GM19328 (cell line): ENCODE measurements around the gene PRSS8.
"Not testable (repeated sequence)": the region's sequence is repeated elsewhere in the genome, so short reads cannot be mapped to it uniquely, and the experiment has no call there.

Source experiments
- ATAC-seq: cut with Tn5 transposase; IDR thresholded peaks from one replicate; pipeline ENCODE4 v1.9.1; 2021; ENCODE audit warnings: mild to moderate bottlenecking, moderate library complexity; ENCODE audit not compliant: unreplicated experiment

The PRSS8 gene

GRCh38 chr16:31145398-31145990 is 10.0 kb upstream of the PRSS8 start:
- ATAC-seq = no peak

DNA sequence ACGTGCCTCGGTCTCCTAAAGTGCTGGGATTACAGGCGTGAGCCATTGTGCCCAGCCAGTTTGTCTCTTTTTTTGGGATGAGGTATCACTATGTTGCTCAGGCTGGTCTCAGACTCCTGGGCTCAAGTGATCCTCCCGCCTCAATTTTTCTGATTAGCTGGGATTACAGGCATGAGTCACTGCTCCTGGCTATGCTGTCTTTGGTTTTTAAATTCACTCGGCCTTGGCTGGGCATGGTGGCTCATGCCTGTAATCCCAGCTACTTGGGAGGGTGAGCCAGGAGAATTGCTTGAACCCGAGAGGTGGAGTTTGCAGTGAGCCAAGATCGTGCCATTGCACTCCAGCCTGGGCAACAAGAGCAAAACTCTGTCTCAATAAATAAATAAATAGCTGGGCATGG is 8.9 kb upstream of the PRSS8 start:
- not testable (repeated sequence) for ATAC-seq

DNA sequence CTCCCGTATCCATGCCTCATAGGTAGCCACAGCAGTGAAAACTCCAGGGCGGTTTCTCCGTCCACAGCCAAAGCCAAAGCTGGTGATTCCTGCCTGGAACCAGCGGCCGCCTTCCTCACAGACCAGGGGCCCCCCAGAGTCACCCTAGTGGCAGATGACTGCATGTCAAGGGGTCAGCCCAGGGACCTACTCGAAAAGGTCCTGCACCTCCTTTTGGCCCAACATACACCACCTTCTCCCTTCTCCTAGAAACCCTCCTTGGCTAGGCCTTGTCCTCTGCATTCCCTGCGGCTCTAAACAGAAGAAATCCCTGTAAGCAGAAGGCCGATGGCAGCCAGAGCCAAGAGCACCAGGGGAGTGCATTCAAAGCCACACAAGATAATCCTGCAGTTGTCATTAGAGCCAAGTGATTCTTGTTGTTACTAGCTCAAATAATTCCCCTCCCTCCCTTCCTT is 8.2 kb upstream of the PRSS8 start:
- ATAC-seq = no peak

GRCh38 chr16:31143011-31143693 is 7.6 kb upstream of the PRSS8 start:
- ATAC-seq = no peak

GRCh38 chr16:31142109-31143010 is 6.8 kb upstream of the PRSS8 start:
- ATAC-seq = peak; percentile 84

DNA sequence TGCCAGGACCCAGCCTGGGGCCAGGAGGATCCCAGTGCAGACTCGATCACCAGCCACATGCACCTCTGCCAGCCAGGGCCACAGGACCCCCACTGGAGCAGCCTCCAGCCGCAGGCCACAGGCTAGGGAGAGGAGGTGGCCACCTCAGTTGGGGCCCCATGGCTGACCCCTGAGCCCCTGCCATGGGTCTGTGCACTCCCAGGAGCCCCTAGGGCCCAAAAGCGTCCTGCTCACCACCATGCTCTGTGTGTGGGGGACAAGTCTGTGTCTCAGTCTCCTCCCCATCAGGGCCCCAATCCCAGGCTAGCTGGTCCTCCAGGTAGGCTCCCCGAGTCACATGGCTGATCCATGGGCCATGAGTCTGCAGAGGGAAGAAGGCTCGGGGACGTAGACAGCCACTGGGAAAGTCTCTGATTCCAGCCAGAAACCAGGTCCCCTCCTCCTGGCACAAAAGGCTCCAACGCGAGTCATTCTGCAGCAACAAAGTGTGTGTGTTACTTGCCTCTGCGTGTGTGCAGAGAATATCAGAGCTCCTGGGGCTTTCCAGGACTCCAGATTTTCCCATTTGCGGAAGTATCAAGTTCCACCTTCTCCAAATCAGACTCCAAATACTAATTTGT is 6.1 kb upstream of the PRSS8 start:
- no peak for ATAC-seq

- not testable (repeated sequence) for ATAC-seq
These were observed 5.5 kb upstream of the PRSS8 start for GRCh38 chr16:31141071-31141469.

DNA sequence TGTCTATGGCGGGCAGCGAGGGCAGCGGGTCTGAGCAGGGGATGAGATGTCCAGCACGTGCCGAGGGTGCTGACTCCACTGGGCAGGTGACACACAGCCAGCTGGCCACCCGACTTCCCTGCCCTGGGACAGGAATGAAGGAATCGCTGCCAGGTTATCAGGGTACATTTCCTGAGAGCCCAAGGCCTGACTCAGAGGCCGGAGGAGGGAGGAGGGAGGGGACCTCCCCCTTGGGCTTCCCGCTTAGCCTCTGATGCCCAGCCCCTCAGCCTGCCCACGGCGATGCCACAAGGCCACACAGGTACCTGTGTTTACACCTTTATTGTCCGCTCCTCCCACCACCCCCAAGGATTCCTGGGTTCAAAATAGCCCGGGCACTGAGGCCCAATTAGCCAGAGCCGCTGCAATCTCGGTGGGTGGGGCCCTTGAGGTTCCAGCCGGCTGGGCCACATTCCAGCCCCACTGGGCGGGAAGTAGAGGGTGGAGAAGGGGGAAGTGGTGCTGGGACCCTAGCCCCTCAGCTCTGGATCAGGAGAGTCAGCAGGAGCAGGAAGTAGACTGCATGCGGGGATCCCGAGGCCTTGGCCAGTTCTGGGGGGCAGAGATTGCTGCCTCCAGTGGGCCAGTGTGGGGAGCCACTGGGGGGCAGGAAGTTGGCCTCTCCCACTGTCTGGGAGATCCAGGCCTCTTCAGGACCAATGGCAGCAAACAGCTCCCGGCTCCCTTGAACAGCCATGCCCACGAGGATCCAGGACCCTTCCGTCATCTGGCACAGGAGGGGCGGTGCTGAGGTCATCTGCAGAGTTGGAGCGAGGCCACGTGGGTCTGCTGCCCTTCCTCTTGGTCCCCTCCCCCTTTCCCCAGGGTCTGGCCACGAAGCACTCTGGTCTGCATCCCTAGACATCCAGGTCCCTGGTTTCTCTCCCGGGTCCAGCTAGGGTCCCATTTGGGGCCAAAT is 3.4 kb upstream of the PRSS8 start:
- no peak for ATAC-seq

DNA sequence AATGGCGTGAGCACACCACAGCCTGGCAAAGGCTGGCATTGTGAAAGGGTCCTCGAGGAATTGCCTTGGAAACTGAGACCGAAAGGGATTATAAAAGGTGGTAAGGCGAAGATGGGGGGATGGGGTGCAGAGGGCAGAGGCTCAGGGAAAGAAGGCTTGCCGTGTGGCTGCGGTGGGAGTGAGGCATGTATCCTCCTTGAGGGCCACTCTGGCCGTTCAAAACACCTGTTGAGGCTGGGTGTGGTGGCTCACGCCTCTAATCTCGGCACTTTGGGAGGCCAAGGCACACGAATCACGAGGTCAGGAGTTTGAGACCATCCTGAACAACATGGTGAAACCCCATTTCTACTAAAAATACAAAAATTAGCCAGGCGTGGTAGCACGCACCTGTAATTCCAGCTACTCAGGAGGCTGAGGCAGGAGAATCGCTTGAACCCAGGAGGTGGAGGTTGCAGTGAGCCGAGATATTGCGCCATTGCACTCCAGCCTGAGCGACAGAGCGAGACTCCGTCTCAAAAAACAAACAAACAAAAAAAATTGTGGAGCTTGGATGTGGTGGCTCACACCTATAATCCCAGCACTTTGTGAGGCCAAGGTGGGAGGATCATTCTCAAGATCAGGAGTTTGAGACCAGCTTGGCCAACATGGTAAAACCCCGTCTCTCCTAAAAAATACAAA is 1.4 kb upstream of the PRSS8 start:
- not testable (repeated sequence) for ATAC-seq

- no peak for ATAC-seq
These were observed 748 bp upstream of the PRSS8 start for GRCh38 chr16:31136287-31136662.

DNA sequence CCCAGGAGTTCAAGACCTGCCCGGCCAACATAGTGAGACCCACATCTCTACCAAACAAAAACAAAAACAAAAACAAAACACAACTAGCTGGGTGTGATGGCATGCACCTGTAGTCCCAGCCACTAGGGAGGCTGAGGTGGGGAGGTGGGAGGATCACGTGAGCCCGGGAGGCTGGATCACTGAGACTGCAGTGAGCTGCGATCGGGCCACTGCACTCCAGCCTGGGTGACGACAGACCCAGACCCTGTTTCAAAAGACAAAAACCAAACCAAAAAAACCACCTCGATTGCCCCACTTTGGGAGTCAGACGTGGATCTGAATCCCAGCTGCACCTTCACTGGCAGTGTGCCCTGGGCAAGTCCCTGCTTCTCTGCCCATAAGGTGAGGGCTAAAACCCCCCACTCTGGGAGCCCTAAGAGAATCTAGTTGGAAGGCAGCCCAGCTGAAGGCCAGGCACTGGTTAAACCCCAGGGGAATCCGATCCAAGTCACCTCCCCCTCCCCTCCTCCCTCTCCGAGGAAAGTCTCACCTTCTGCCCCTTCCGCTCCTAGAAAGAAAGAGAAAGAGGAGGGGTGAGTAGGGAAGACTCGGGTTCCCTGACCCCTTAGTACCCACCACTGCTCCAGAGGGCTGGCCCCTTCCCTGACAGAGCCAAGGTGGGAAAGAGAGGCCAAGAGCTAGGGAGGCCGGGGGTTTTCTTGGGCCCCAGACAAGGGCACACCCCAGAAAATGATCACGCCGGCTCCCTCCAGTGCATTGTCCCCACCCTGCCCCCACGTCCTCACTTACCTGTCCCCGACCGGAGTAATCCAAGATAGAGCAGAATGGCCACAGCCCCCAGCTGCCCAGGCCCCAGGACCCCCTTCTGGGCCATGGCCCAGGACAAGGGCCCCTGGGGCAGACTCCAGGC is 647 bp downstream of the PRSS8 start:
- ATAC-seq = no peak

DNA sequence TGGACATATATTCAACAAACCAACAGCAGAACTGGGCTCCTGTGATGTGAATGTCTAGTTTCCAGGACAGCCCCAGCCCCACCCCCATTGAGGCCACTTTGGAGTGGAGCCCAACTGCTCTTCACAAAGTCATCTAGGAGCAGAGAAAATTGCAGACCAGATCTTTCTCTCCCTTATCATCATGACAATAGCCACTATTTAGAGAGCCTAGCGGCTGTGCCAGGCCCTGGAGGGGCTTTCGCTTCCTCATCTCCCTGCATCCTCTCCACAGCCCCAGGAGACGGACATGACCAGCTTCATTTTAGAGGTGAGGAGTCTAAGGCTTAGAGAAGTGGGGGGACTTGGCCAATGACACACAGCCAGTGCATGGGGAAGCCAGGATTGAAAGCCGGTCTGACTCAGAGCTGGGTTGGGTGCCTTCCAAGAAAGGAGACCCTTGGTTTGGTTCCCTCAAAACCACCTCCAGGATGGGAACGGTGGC is 1.4 kb downstream of the PRSS8 start:
- no peak for ATAC-seq

GRCh38 chr16:31133046-31133501 is 2.5 kb downstream of the PRSS8 start:
- no peak for ATAC-seq

- no peak for ATAC-seq
These were observed 3.1 kb downstream of the PRSS8 start for GRCh38 chr16:31132303-31132979.

GRCh38 chr16:31131841-31132271 is 3.7 kb downstream of the PRSS8 start:
- ATAC-seq = no peak

DNA sequence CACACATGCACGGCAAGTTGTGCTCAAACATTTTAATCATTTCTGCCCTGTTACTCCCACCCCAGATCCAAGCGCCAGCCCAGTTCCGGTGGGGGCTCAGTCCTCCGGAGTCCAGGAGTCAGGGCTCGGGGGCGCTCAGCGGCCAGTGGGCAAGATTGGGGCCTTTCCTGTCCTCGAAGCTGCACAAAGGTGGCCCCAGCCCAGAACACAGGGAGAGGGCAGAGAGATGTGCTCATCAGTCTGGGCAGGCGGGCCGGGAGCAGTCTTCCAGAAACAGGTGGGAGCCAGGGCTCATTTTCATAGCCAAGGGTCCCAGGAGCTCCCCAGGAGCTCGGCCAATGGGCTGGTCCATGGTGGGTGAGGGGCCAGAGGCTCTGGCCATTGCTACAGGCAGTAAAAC is 4.1 kb downstream of the PRSS8 start:
- no peak for ATAC-seq

DNA sequence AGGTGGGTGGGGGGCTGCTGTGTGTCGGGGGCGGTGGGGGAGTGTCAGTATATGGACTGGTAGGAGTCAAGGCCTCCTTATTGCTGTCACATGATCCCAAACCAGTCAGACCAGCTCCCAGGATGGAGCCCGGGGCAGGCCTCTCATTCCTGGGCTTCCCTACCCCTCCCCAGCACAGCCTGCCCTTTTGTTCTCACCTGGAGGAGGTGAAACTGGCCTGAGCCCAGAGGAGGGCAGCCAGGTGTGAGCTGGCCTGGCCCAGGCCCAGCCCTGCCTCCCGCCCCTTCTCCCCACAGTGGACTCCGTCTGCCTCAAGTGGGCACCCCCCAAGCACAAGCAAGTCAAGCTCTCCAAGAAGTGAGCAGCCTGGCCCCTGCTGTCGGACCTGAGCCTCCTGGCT is 4.6 kb downstream of the PRSS8 start:
- ATAC-seq = no peak
